Neural cell (in vitro differentiated cells): Measurements from ENCODE around the gene DGKD. TPM values are rescaled to one million over a fixed set of nuclear protein-coding genes. Genes with fewer than 3 reads are reported as not detected.

Source experiments
- H2AFZ ChIP-seq: fragments of 200-600, 300-800 bp; sonication (generic), shearing (Covaris generic); 2 replicates; pipeline ENCODE4 v1.6.0; 2014; ENCODE audit warnings: low read depth, mild to moderate bottlenecking, antibody characterized with exemption, low read length, moderate library complexity
- H3F3A ChIP-seq: fragments of 200-600 bp; shearing (Covaris generic); 2 replicates; pipeline ENCODE4 v1.6.1; 2016; ENCODE audit warnings: mild to moderate bottlenecking, moderate library complexity, mixed read lengths, antibody characterized with exemption, low read length; ENCODE audit not compliant: insufficient read depth, poor library complexity, severe bottlenecking
- H3K27ac ChIP-seq: fragments of 200-600, 300-800 bp; sonication (generic), shearing (Covaris generic); 2 replicates; pipeline ENCODE4 v1.5.1; 2014; ENCODE audit warnings: mild to moderate bottlenecking, low read length, moderate library complexity
- H3K27me3 ChIP-seq: fragments of 300-800, 200-600 bp; sonication (generic), shearing (Covaris generic); 2 replicates; pipeline ENCODE4 v1.6.0; 2014; ENCODE audit warnings: mild to moderate bottlenecking, low read depth, low read length, moderate library complexity; ENCODE audit not compliant: insufficient read depth
- H3K36me3 ChIP-seq: fragments of 300-800, 200-600 bp; sonication (generic), shearing (Covaris generic); 2 replicates; pipeline ENCODE4 v1.5.1; 2014; ENCODE audit warnings: mild to moderate bottlenecking, antibody characterized with exemption, low read length, moderate library complexity; ENCODE audit not compliant: insufficient read depth
- H3K4me2 ChIP-seq: fragments of 300-800, 200-600 bp; sonication (generic), shearing (Covaris generic); 2 replicates; pipeline ENCODE4 v1.6.0; 2014; ENCODE audit warnings: mild to moderate bottlenecking, low read length
- H3K4me3 ChIP-seq: fragments of 300-800, 200-600 bp; sonication (generic), shearing (Covaris generic); 2 replicates; pipeline ENCODE4 v1.5.1; 2014; ENCODE audit warnings: mild to moderate bottlenecking, low read length, moderate library complexity
- H3K79me2 ChIP-seq: fragments of 200-600 bp; shearing (Covaris generic); replicated peaks from 2 replicates; pipeline ENCODE4 v1.6.0; 2014; ENCODE audit warnings: mild to moderate bottlenecking, low read length, moderate library complexity; ENCODE audit not compliant: insufficient read depth
- H3K9ac ChIP-seq: fragments of 300-800, 200-600 bp; sonication (generic), shearing (Covaris generic); 2 replicates; pipeline ENCODE4 v1.6.1; 2016; ENCODE audit warnings: mild to moderate bottlenecking, low read length, mixed read lengths
- H3K9me2 ChIP-seq: fragments of 200-600 bp; shearing (Covaris generic); 2 replicates; pipeline ENCODE4 v1.6.1; 2016; ENCODE audit warnings: mild to moderate bottlenecking, low read length, mixed read lengths; ENCODE audit not compliant: insufficient read depth
- H3K9me3 ChIP-seq: fragments of 200-600, 300-800 bp; sonication (generic), shearing (Covaris generic); 2 replicates; pipeline ENCODE4 v1.6.1; 2016; ENCODE audit warnings: mild to moderate bottlenecking, mixed run types, low read length, moderate library complexity, mixed read lengths
- H4K20me1 ChIP-seq: fragments of 200-600 bp; shearing (Covaris generic); 2 replicates; pipeline ENCODE4 v1.6.1; 2016; ENCODE audit warnings: mild to moderate bottlenecking, mixed run types; ENCODE audit not compliant: insufficient read depth
- EP300 ChIP-seq: fragments of 450-650 bp; conservative IDR thresholded peaks from 2 replicates; pipeline ENCODE4 v1.6.1; 2014; ENCODE audit warnings: antibody characterized with exemption, mild to moderate bottlenecking, moderate library complexity; ENCODE audit not compliant: poor library complexity, severe bottlenecking
- EZH2 ChIP-seq: fragments of 200-600, 300-800 bp; shearing (Covaris generic), sonication (generic); IDR thresholded peaks from 2 replicates; pipeline ENCODE4 v1.6.1; 2014; ENCODE audit warnings: antibody characterized with exemption, low read length, borderline replicate concordance, mild to moderate bottlenecking; ENCODE audit not compliant: insufficient read depth, poor library complexity, severe bottlenecking
- MXI1 ChIP-seq: fragments of 450-650 bp; conservative IDR thresholded peaks from 2 replicates; pipeline ENCODE4 v1.6.1; 2014; ENCODE audit warnings: antibody characterized with exemption, mild to moderate bottlenecking; ENCODE audit not compliant: poor library complexity, severe bottlenecking
- POLR2AphosphoS5 ChIP-seq: IDR thresholded peaks from 2 replicates; pipeline ENCODE4 v1.6.1; 2012
- RAD21 ChIP-seq: fragments of 450-650 bp; conservative IDR thresholded peaks from 2 replicates; pipeline ENCODE4 v1.6.1; 2014; ENCODE audit warnings: antibody characterized with exemption, mild to moderate bottlenecking, moderate library complexity
- REST ChIP-seq: IDR thresholded peaks from 2 replicates; pipeline ENCODE4 v1.6.1; 2012; ENCODE audit warnings: borderline replicate concordance
- SMC3 ChIP-seq: fragments of 450-650 bp; conservative IDR thresholded peaks from 2 replicates; pipeline ENCODE4 v1.6.1; 2014; ENCODE audit warnings: antibody characterized with exemption, mild to moderate bottlenecking, moderate library complexity; ENCODE audit not compliant: poor library complexity
- TAF1 ChIP-seq: IDR thresholded peaks from 2 replicates; pipeline ENCODE4 v1.6.1; 2012; ENCODE audit warnings: low read depth
- polyA plus RNA-seq: library from polyadenylated mRNA; depleted of rRNA; stranded (reverse); fragments of >200 nt; gene quantifications from 2 replicates; pipeline ENCODE4 v1.2.3, GENCODE V29; 2014
- TF ChIP-seq, protein P1 (sequence below): fragments of 450-650 bp; IDR thresholded peaks from 2 replicates; pipeline ENCODE4 v1.5.1; 2014; ENCODE audit warnings: antibody characterized with exemption, mild to moderate bottlenecking, moderate library complexity; ENCODE audit not compliant: poor library complexity, severe bottlenecking

DGKD gene
- polyA plus RNA-seq, 1 donor from 2014 or later, result 36.4 TPM

- Histone ChIP-seq H3K4me3 (no peak overlapping the region), H3F3A (no peaks in the 10 kb centered on the region), H3K4me2 (no peak overlapping the region), H3K27me3 (no peaks in the 10 kb centered on the region), H3K27ac (no peak overlapping the region), H3K9me2 (no peaks in the 10 kb centered on the region), H3K79me2 (no peaks in the 10 kb centered on the region), H2AFZ (no peak overlapping the region), H4K20me1 (no peaks in the 10 kb centered on the region), H3K9ac (no peak overlapping the region), H3K9me3 (no peaks in the 10 kb centered on the region), H3K36me3 (peaks cover 2% of the 10 kb centered on the region)
- TF ChIP-seq EP300 (no peak), MXI1 (no peak), RAD21 (no peak), POLR2AphosphoS5 (no peak)
- TF ChIP-seq, protein P1, sequence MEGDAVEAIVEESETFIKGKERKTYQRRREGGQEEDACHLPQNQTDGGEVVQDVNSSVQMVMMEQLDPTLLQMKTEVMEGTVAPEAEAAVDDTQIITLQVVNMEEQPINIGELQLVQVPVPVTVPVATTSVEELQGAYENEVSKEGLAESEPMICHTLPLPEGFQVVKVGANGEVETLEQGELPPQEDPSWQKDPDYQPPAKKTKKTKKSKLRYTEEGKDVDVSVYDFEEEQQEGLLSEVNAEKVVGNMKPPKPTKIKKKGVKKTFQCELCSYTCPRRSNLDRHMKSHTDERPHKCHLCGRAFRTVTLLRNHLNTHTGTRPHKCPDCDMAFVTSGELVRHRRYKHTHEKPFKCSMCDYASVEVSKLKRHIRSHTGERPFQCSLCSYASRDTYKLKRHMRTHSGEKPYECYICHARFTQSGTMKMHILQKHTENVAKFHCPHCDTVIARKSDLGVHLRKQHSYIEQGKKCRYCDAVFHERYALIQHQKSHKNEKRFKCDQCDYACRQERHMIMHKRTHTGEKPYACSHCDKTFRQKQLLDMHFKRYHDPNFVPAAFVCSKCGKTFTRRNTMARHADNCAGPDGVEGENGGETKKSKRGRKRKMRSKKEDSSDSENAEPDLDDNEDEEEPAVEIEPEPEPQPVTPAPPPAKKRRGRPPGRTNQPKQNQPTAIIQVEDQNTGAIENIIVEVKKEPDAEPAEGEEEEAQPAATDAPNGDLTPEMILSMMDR, result no peak
Observed at GRCh38 chr2:233460726-233461441, 106.6 kb downstream of the DGKD start.

DNA sequence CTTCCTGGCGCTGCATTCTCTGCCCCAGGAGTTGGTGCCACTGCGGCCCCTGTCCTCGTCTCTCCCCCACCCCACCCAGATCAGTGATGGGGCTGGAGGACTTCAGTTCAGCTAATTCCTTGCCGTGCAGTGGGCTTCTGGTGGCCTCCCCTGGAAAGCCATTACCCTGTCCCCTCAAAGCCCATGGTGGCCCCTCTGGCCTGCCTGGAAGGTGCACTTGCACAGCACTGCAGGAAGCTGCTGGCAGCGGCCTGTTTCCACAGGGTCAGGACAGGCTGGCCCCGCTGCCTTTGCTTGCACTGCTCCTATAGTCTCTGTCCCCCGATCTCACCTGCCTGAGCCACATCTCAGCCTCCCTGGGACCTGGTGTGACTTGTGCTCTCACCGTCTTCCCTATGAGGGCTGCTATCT is 107.2 kb downstream of the DGKD start:
- no peaks in the 10 kb centered on the region for H3K9me3 ChIP-seq
- no peak overlapping the region for H3K27ac ChIP-seq
- H3K36me3 ChIP-seq, result peaks cover 4% of the 10 kb centered on the region
- no peaks in the 10 kb centered on the region for H4K20me1 ChIP-seq
- TF ChIP-seq POLR2AphosphoS5, result no peak
- TF ChIP-seq RAD21, result no peak
- TF ChIP-seq TAF1, result no peak
- TF ChIP-seq, protein P1, result no peak
- TF ChIP-seq SMC3, result no peak
- H3K27me3 ChIP-seq, result no peaks in the 10 kb centered on the region
- no peak overlapping the region for H3K4me3 ChIP-seq
- no peaks in the 10 kb centered on the region for H3K9me2 ChIP-seq
- H3K9ac ChIP-seq, result no peak overlapping the region
- no peak overlapping the region for H2AFZ ChIP-seq
- no peak overlapping the region for H3K4me2 ChIP-seq
- no peaks in the 10 kb centered on the region for H3K79me2 ChIP-seq
- no peaks in the 10 kb centered on the region for H3F3A ChIP-seq

- Histone ChIP-seq H3K27me3 (no peaks in the 10 kb centered on the region), H3K4me3 (no peak overlapping the region), H3K4me2 (no peak overlapping the region), H3F3A (no peaks in the 10 kb centered on the region), H3K9me2 (no peaks in the 10 kb centered on the region), H3K9me3 (no peaks in the 10 kb centered on the region), H3K27ac (no peak overlapping the region), H2AFZ (no peak overlapping the region), H4K20me1 (no peaks in the 10 kb centered on the region), H3K79me2 (no peaks in the 10 kb centered on the region), H3K36me3 (peaks cover 4% of the 10 kb centered on the region), H3K9ac (no peak overlapping the region)
- no peak for TF ChIP-seq EP300
- TF ChIP-seq RAD21, result no peak
- TF ChIP-seq, protein P1, result no peak
- no peak for TF ChIP-seq MXI1
- TF ChIP-seq EZH2, result no peak
- TF ChIP-seq REST, result no peak
- TF ChIP-seq TAF1, result no peak
- TF ChIP-seq POLR2AphosphoS5, result no peak
- no peak for TF ChIP-seq SMC3
Observed at GRCh38 chr2:233462202-233462785, 108.0 kb downstream of the DGKD start.
